ENCODE results near the gene ZFPL1. TPM values are rescaled to one million over a fixed set of nuclear protein-coding genes. Genes with fewer than 3 reads are reported as not detected.

ZFPL1 gene
- total and polyA plus RNA-seq, 9 of the 15 experiments (the other 6 are each of a cell fraction or from before 2014, with no cell fraction given): 3.7 to 37.5 (median 22.7) TPM

DNA sequence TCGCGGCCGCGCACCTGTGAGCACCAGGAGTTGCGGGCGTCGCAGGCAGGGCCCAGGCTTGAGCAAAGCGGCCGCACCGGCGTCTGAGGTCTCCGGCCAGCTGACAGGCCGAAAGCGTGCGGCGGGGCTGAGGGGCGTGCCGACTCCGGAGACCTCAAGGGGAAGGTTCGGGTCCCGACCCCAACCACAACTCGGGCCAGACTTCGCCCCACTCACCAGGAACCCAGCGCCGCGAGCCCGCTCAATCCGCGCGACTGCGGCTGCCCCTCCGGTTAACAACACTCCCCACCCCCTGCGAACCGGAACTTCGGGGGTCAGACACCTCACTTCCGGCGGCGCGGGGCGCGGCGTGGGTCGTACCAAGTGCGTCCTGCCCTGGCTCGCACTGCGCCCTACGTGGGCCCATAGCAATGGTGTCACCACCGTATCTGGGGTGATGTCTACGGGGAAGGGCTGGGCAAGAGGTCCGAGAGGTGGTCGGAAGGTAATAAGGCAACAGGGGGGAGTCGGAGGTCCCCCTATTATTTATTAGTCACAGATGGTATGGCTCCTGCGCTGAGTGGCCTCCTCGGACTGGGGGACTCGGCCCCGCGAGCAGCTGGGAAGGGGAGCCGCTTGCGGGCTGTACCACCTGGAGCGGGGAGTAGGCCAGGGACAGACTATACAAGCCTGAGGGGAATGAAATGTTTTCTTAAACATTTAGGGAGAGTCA is 50.4 kb downstream of the ZFPL1 start, which contains the start of gene SYVN1 (continued):
- no peak for TF ChIP-seq SLC30A9 (CRISPR knock-in tag; IDR thresholded peaks at IDR 0.05)
- no peak for TF ChIP-seq ZNF57 (CRISPR knock-in tag; IDR thresholded peaks at IDR 0.05)
- TF ChIP-seq ZNF76 (CRISPR knock-in tag; IDR thresholded peaks at IDR 0.05; ENCODE audit: borderline replicate concordance): peak; percentile 75; the same call in 1 of the 2 replicates
- TF ChIP-seq TAF1 (IDR thresholded peaks at IDR 0.05; ENCODE audit: control insufficient read depth, extremely low read depth, insufficient read depth, low read length, severe bottlenecking): peak; percentile 75
- 0 out of 2 replicates have a peak, but pooled peaks have one; percentile 55 for TF ChIP-seq ZNF764 (CRISPR knock-in tag; IDR thresholded peaks at IDR 0.05; ENCODE audit: low read depth)
- TF ChIP-seq ZNF347 (CRISPR knock-in tag; IDR thresholded peaks at IDR 0.05; ENCODE audit: low read depth): no peak
- TF ChIP-seq CHD2 (IDR thresholded peaks at IDR 0.05; ENCODE audit: low read depth, low read length): no peak
- TF ChIP-seq RBM39 (optimal IDR thresholded peaks at IDR 0.05; ENCODE audit: low read depth, low read length): no peak
- TF ChIP-seq TEAD1 (CRISPR knock-in tag; IDR thresholded peaks at IDR 0.05): no peak
- no peak for TF ChIP-seq HNRNPK (IDR thresholded peaks at IDR 0.05; ENCODE audit: low read depth, low read length, poor library complexity, severe bottlenecking)
- TF ChIP-seq, protein P1, sequence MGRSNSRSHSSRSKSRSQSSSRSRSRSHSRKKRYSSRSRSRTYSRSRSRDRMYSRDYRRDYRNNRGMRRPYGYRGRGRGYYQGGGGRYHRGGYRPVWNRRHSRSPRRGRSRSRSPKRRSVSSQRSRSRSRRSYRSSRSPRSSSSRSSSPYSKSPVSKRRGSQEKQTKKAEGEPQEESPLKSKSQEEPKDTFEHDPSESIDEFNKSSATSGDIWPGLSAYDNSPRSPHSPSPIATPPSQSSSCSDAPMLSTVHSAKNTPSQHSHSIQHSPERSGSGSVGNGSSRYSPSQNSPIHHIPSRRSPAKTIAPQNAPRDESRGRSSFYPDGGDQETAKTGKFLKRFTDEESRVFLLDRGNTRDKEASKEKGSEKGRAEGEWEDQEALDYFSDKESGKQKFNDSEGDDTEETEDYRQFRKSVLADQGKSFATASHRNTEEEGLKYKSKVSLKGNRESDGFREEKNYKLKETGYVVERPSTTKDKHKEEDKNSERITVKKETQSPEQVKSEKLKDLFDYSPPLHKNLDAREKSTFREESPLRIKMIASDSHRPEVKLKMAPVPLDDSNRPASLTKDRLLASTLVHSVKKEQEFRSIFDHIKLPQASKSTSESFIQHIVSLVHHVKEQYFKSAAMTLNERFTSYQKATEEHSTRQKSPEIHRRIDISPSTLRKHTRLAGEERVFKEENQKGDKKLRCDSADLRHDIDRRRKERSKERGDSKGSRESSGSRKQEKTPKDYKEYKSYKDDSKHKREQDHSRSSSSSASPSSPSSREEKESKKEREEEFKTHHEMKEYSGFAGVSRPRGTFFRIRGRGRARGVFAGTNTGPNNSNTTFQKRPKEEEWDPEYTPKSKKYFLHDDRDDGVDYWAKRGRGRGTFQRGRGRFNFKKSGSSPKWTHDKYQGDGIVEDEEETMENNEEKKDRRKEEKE (IDR thresholded peaks at IDR 0.05; ENCODE audit: borderline replicate concordance in 1 of 2, control insufficient read depth in 1 of 2, low read depth in 2 of 2, low read length in 1 of 2): peak in 1 of 2 experiments; percentile 94; a peak in 2 of 4 replicates
- TF ChIP-seq CAMTA2 (CRISPR knock-in tag; conservative IDR thresholded peaks at IDR 0.05): no peak
- TF ChIP-seq E2F3 (CRISPR knock-in tag; IDR thresholded peaks at IDR 0.05): 0 out of 2 replicates have a peak, but pooled peaks have one; percentile 24
- TF ChIP-seq, protein P2, sequence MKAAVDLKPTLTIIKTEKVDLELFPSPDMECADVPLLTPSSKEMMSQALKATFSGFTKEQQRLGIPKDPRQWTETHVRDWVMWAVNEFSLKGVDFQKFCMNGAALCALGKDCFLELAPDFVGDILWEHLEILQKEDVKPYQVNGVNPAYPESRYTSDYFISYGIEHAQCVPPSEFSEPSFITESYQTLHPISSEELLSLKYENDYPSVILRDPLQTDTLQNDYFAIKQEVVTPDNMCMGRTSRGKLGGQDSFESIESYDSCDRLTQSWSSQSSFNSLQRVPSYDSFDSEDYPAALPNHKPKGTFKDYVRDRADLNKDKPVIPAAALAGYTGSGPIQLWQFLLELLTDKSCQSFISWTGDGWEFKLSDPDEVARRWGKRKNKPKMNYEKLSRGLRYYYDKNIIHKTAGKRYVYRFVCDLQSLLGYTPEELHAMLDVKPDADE (conservative IDR thresholded peaks at IDR 0.05; ENCODE audit: control insufficient read depth, low read depth, low read length): peak; percentile 69; the same call in 1 of the 2 replicates
- no peak; the same call in 1 of the 2 replicates for TF ChIP-seq ELF4 (CRISPR knock-in tag; IDR thresholded peaks at IDR 0.05)
- TF ChIP-seq, protein P3, sequence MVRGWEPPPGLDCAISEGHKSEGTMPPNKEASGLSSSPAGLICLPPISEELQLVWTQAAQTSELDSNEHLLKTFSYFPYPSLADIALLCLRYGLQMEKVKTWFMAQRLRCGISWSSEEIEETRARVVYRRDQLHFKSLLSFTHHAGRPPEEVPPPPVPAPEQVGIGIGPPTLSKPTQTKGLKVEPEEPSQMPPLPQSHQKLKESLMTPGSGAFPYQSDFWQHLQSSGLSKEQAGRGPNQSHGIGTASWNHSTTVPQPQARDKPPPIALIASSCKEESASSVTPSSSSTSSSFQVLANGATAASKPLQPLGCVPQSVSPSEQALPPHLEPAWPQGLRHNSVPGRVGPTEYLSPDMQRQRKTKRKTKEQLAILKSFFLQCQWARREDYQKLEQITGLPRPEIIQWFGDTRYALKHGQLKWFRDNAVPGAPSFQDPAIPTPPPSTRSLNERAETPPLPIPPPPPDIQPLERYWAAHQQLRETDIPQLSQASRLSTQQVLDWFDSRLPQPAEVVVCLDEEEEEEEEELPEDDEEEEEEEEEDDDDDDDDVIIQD (CRISPR knock-in tag; IDR thresholded peaks at IDR 0.05): no peak
- peak; percentile 81 for TF ChIP-seq C11orf30 (IDR thresholded peaks at IDR 0.05; ENCODE audit: low read depth)
- no peak for TF ChIP-seq ZFPM2 (CRISPR knock-in tag; IDR thresholded peaks at IDR 0.05)
- TF ChIP-seq ZC3H8 (IDR thresholded peaks at IDR 0.05): no peak
- no peak for TF ChIP-seq ZNF584 (CRISPR knock-in tag; IDR thresholded peaks at IDR 0.05; ENCODE audit: low read depth)
- 0 out of 2 replicates have a peak, but pooled peaks have one; percentile 30 for TF ChIP-seq CBFA2T3 (IDR thresholded peaks at IDR 0.05)
- 0 out of 2 replicates have a peak, but pooled peaks have one; percentile 58 for TF ChIP-seq GATAD2A (IDR thresholded peaks at IDR 0.05)
- TF ChIP-seq CREB1 (IDR thresholded peaks at IDR 0.05): peak; percentile 76
- TF ChIP-seq CREB1 (CRISPR knock-in tag; IDR thresholded peaks at IDR 0.05): peak; percentile 89

Data from K562 (cell line).